GM19468 (cell line): ENCODE data around the gene ZNF433.
A peak's percentile ranks its signal among the peaks of the same experiment; 100 is the strongest.
"Not testable (repeated sequence)": the region's sequence is repeated elsewhere in the genome, so short reads cannot be mapped to it uniquely, and the experiment has no call there.

Experiments
- ATAC-seq: cut with Tn5 transposase; IDR thresholded peaks from one replicate; pipeline ENCODE4 v1.9.1; 2021; ENCODE audit warnings: mild to moderate bottlenecking, moderate library complexity, moderate number of reproducible peaks; ENCODE audit not compliant: unreplicated experiment; ENCODE audit errors: extremely low read depth

The ZNF433 gene

GRCh38 chr19:11995174-11995573, 40.3 kb downstream of the ZNF433 start:
- no peak for ATAC-seq

GRCh38 chr19:11991921-11992320, 43.6 kb downstream of the ZNF433 start:
- ATAC-seq, result not testable (repeated sequence)

GRCh38 chr19:11989112-11989456, 46.4 kb downstream of the ZNF433 start:
- ATAC-seq, result no peak

GRCh38 chr19:11987405-11988281, 47.8 kb downstream of the ZNF433 start:
- ATAC-seq, result peak; percentile 56

- ATAC-seq, result no peak
These were observed 48.7 kb downstream of the ZNF433 start for GRCh38 chr19:11986754-11987153.

GRCh38 chr19:11984986-11985385, 50.5 kb downstream of the ZNF433 start:
- no peak for ATAC-seq

GRCh38 chr19:11982526-11982925, 53.0 kb downstream of the ZNF433 start:
- ATAC-seq, result no peak

- ATAC-seq, result no peak
These were observed 56.0 kb downstream of the ZNF433 start for GRCh38 chr19:11979527-11979926.

GRCh38 chr19:11978492-11979100, 56.9 kb downstream of the ZNF433 start:
- ATAC-seq, result no peak

- no peak for ATAC-seq
These were observed 62.3 kb downstream of the ZNF433 start for GRCh38 chr19:11973019-11973810.

- no peak for ATAC-seq
These were observed 64.4 kb downstream of the ZNF433 start for GRCh38 chr19:11971041-11971440.

GRCh38 chr19:11970174-11970573, 65.3 kb downstream of the ZNF433 start:
- ATAC-seq, result no peak

- ATAC-seq, result no peak
These were observed 70.4 kb downstream of the ZNF433 start, which contains the start of gene ZNF763 for GRCh38 chr19:11964858-11965645. TSS of gene ZNF763 (plus strand) at chr19:11965040. CDS start at chr19:11965209, 169 bp downstream.
